SK-N-SH treated with all-trans-retinoic acid at 6 μM for 48 hours (cell line): ENCODE measurements around the gene OBSL1.

Experiments used
- RARB ChIP-seq: fragments of 250-450 bp; sonication (Bioruptor Pico); IDR thresholded peaks from 2 replicates; pipeline ENCODE4 v1.8.0; 2021; ENCODE audit warnings: mild to moderate bottlenecking, moderate library complexity
- TSHZ2 ChIP-seq: fragments of 250-450 bp; sonication (Bioruptor Pico); IDR thresholded peaks from 2 replicates; pipeline ENCODE4 v1.5.0; 2020; ENCODE audit warnings: mild to moderate bottlenecking, moderate library complexity
- ZC3H10 ChIP-seq: fragments of 250-450 bp; sonication (Bioruptor Pico); IDR thresholded peaks from 2 replicates; pipeline ENCODE4 v1.5.1; 2021; ENCODE audit warnings: mild to moderate bottlenecking, moderate library complexity

- TF ChIP-seq TSHZ2 (CRISPR knock-in tag) (no peak), RARB (CRISPR knock-in tag) (no peak), ZC3H10 (no peak)
Measured at GRCh38 chr2:219532378-219532649, 39.0 kb downstream of the OBSL1 start.
